ENCODE measurements around the gene DACH1.

Gene DACH1

DNA sequence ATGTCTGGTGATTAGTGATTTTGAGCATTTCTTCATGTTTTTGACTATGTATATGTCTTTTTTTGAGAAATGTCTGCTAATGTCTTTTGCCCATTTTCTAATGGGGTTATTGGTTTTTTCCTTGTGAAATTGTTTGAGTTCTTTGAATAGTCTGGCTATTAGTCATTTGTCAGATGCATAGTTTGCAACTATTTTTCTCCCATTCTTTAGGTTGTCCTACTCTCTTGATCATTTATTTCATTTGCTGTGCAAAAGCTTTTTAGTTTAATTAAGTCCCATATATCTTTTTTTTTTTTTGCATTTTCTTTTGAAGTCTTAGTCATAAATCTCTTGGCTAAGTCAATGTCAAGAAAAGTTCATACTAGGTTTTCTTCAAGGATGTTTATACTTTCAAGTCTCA lies 449.8 kb downstream of the DACH1 start:
- TF ChIP-seq, protein P1, sequence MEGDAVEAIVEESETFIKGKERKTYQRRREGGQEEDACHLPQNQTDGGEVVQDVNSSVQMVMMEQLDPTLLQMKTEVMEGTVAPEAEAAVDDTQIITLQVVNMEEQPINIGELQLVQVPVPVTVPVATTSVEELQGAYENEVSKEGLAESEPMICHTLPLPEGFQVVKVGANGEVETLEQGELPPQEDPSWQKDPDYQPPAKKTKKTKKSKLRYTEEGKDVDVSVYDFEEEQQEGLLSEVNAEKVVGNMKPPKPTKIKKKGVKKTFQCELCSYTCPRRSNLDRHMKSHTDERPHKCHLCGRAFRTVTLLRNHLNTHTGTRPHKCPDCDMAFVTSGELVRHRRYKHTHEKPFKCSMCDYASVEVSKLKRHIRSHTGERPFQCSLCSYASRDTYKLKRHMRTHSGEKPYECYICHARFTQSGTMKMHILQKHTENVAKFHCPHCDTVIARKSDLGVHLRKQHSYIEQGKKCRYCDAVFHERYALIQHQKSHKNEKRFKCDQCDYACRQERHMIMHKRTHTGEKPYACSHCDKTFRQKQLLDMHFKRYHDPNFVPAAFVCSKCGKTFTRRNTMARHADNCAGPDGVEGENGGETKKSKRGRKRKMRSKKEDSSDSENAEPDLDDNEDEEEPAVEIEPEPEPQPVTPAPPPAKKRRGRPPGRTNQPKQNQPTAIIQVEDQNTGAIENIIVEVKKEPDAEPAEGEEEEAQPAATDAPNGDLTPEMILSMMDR (IDR thresholded peaks at IDR 0.05; ENCODE audit: low read depth, low read length) = no peak
- TF ChIP-seq POLR2A (IDR thresholded peaks at IDR 0.05; ENCODE audit: extremely low read depth, insufficient read length) = no peak
- TF ChIP-seq, protein P2, sequence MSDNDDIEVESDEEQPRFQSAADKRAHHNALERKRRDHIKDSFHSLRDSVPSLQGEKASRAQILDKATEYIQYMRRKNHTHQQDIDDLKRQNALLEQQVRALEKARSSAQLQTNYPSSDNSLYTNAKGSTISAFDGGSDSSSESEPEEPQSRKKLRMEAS (IDR thresholded peaks at IDR 0.05; ENCODE audit: low read depth, low read length) = no peak
- no peak for DNase-seq (ENCODE audit: low read depth)
- H3K4me3 ChIP-seq (ENCODE audit: low read depth, low read length) = no peak overlapping the region

DNA sequence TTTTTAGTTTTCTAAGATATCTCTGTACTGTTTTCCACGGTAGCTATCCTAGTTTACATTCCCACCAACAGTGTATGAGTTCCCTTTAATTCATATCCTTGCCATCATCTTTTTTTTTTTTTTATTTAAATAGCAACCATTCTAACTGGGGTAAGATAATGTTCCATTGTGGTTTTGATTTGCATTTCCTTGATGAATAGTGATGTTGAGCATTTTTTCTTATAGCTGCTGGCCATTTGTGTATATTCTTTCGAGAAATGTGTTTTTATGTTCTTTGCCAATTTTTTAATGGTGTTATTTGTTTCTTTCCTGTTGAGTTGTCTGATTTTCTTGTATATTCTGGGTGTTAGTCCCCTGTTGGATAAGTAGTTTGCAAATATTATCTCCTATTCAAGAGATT lies 454.8 kb downstream of the DACH1 start:
- no peak for DNase-seq (ENCODE audit: low read depth)
- H3K4me3 ChIP-seq (ENCODE audit: low read depth, low read length) = no peak overlapping the region
- TF ChIP-seq, protein P2 (IDR thresholded peaks at IDR 0.05; ENCODE audit: low read depth, low read length) = no peak
- no peak for TF ChIP-seq MYC (IDR thresholded peaks at IDR 0.05; ENCODE audit: low read depth, low read length)
- no peak for TF ChIP-seq POLR2A (IDR thresholded peaks at IDR 0.05; ENCODE audit: extremely low read depth, insufficient read length)
- TF ChIP-seq, protein P1 (IDR thresholded peaks at IDR 0.05; ENCODE audit: low read depth, low read length) = no peak

DNA sequence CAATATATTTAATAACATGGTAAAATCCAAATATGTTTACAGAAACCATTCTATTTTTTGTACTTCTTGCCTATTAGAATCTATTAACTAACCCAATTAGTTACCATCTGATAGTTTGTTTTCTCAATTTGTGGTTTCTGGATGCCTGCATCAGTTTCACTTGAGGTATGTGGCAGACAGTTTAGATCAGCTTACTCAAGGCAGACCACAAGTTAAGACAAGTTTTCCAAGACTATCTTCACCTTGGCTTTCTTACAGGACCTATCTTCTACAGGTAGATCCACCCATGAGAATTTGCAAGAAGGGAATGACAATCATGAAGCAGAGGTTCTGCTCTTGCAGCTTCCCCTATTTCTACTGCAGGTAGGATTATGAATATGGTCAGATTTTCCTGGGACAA lies 458.6 kb downstream of the DACH1 start:
- no peak for DNase-seq (ENCODE audit: low read depth)
- H3K4me3 ChIP-seq (ENCODE audit: low read depth, low read length) = no peak overlapping the region
- TF ChIP-seq, protein P1 (IDR thresholded peaks at IDR 0.05; ENCODE audit: low read depth, low read length) = no peak
- no peak for TF ChIP-seq MYC (IDR thresholded peaks at IDR 0.05; ENCODE audit: low read depth, low read length)
- TF ChIP-seq, protein P2 (IDR thresholded peaks at IDR 0.05; ENCODE audit: low read depth, low read length) = no peak
- TF ChIP-seq POLR2A (IDR thresholded peaks at IDR 0.05; ENCODE audit: extremely low read depth, insufficient read length) = no peak

DNA sequence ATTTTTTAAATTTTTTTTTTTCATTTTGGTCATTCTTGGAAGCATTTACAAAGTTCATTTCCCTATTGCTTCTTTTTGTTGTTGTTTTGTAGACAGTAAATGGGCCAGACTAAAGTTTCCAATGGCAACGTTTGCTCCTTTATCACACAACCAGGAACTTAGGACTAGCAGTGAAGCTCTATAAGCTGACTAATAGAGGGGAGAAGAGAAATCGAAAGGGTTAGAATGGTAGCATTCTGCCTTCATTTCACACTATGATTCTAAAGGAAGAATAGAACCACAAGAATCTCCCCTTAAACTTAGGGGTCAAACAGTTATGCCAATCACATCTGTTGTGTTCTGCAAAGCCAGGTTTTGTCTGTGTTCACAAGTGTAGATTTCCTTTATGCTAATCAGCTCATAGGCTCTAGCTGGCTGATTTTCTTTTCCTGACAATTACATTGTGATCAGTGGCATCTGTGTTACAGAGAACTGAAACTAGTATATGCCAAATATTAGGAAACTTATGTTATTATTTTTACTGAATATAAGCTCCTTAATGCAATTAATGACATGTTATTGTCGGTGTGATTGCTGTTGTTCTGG lies 467.3 kb downstream of the DACH1 start:
- DNase-seq (ENCODE audit: low read depth) = no peak
- no peak overlapping the region for H3K4me3 ChIP-seq (ENCODE audit: low read depth, low read length)
- TF ChIP-seq POLR2A (IDR thresholded peaks at IDR 0.05; ENCODE audit: extremely low read depth, insufficient read length) = no peak
- TF ChIP-seq, protein P2 (IDR thresholded peaks at IDR 0.05; ENCODE audit: low read depth, low read length) = no peak
- TF ChIP-seq, protein P1 (IDR thresholded peaks at IDR 0.05; ENCODE audit: low read depth, low read length) = no peak
- no peak for TF ChIP-seq MYC (IDR thresholded peaks at IDR 0.05; ENCODE audit: low read depth, low read length)

DNA sequence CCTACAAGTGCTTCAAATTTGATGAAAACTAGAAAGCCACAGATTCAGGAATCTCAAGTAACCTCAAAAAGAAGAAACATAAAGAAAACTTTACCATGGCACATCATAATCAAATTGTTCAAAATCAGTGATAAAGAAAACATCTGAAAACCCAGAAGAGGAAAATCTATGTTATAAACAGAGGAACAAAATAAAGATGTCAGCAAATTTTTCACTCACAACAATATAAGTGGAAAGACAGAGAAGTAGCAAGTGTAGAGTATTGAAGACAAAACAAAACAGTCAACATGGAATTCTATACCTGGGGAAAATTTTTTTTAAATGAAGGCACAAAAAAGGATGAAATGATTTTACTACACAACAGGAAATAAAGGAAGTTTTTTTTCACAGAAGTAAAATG lies 470.9 kb downstream of the DACH1 start:
- TF ChIP-seq, protein P1 (IDR thresholded peaks at IDR 0.05; ENCODE audit: low read depth, low read length) = no peak
- TF ChIP-seq POLR2A (IDR thresholded peaks at IDR 0.05; ENCODE audit: extremely low read depth, insufficient read length) (no peak), MYC (IDR thresholded peaks at IDR 0.05; ENCODE audit: low read depth, low read length) (no peak)
- TF ChIP-seq, protein P2 (IDR thresholded peaks at IDR 0.05; ENCODE audit: low read depth, low read length) = no peak
- no peak overlapping the region for H3K4me3 ChIP-seq (ENCODE audit: low read depth, low read length)
- DNase-seq (ENCODE audit: low read depth) = no peak

Measured in NB4 (cell line).